ENCODE measurements around the gene IFITM10. TPM values are rescaled to one million over a fixed set of nuclear protein-coding genes. Genes with fewer than 3 reads are reported as not detected.

IFITM10 gene
- total RNA-seq, 3 donors from 2014 or later, result 0.46 to 2.8 (median 1.9) TPM

GRCh38 chr11:1745701-1746320, 4.6 kb downstream of the IFITM10 start:
- Histone ChIP-seq H3K4me1 (ENCODE audit: low read depth) (no peaks in the 10 kb centered on the region), H3K9me3 (no peaks in the 10 kb centered on the region), H3K36me3 (ENCODE audit: low read depth) (no peaks in the 10 kb centered on the region), H3K4me3 (no peak overlapping the region)
- ATAC-seq, result no peak
- intact Hi-C loops (cut with DNase I, micrococcal nuclease), result no loop called here
- no peak for DNase-seq
- TF ChIP-seq CTCF (IDR thresholded peaks at IDR 0.05), result no peak

GRCh38 chr11:1744891-1745700, 5.3 kb downstream of the IFITM10 start:
- DNase-seq (peak in 1 of 3 donors; percentile 51), ATAC-seq (no peak)
- no peak for TF ChIP-seq CTCF (IDR thresholded peaks at IDR 0.05)
- no peaks in the 10 kb centered on the region for H3K4me1 ChIP-seq (ENCODE audit: low read depth)
- H3K36me3 ChIP-seq (ENCODE audit: low read depth), result no peaks in the 10 kb centered on the region
- intact Hi-C loops (cut with DNase I, micrococcal nuclease), result no loop called here
- H3K4me3 ChIP-seq, result no peak overlapping the region
- no peaks in the 10 kb centered on the region for H3K9me3 ChIP-seq

DNA sequence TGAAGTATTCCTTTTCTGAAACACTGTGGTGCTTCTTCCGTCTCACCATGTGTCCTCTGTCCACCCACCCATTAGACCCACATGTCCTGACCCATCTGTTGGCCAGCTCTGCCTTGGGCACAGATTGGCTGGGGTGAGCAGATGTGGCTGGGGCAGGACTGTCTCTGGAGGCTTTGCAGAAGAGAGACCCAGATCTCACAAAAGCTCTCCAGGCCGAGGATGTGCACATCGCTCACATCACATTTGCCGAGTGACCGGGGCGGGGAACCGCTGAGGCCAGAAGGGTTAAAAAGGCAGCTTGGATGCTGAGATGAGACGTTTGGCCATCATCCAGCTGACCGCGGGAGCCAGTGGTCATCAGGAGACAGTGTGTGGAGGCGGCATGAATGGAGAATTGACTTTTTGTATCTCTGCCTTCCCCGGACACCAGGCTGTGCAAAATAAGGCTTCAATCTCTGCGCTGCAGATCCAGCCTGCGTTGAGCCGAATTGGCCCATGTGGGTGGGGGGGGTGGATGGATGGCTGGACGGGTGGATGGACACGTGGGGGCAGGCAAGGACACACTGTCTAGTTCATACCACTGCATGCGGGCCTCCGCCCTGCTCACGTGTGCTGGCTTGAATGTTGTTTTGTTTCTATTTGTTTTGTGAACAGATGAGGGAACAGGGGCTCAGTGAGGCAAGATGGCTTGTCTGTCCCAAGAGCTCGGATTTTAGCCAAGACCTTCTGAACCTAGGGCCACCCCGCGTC, 6.1 kb downstream of the IFITM10 start:
- intact Hi-C loops (cut with DNase I, micrococcal nuclease), result no loop called here
- DNase-seq, result no peak
- Histone ChIP-seq H3K4me3 (no peak overlapping the region), H3K4me1 (ENCODE audit: low read depth) (no peaks in the 10 kb centered on the region), H3K9me3 (no peaks in the 10 kb centered on the region), H3K36me3 (ENCODE audit: low read depth) (no peaks in the 10 kb centered on the region)
- no peak for ATAC-seq
- no peak for TF ChIP-seq CTCF (IDR thresholded peaks at IDR 0.05)

DNA sequence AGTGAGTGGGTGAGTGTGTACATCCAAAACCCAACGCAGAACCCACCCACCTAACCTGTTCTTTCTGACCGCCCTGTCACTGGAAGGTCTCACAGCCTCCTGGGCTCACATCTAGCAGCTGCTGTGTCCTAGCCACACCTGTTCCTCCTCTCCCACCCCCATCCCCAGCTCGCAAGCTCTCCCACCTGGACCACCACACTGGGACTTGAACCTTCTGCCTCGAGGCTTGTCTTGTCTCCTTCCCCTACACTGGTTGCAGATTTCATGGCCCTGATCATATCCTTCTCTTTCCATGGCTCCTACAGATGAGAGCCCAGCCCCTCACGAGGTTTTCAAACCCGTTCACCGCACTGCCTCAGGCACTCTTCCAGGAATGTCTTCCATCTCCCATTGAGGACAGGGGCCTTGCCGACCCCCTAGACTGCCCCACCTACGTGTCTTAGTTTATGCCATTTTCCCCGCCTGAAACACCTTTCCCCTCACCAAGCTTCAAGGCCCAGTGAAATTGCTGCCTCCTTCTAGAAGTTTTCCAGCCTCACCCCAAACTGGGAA, 6.7 kb downstream of the IFITM10 start:
- ATAC-seq (no peak), DNase-seq (no peak)
- H3K36me3 ChIP-seq (ENCODE audit: low read depth), result no peaks in the 10 kb centered on the region
- intact Hi-C loops (cut with DNase I, micrococcal nuclease), result no loop called here
- no peak for TF ChIP-seq CTCF (IDR thresholded peaks at IDR 0.05)
- no peaks in the 10 kb centered on the region for H3K4me1 ChIP-seq (ENCODE audit: low read depth)
- no peak overlapping the region for H3K4me3 ChIP-seq
- H3K9me3 ChIP-seq, result no peaks in the 10 kb centered on the region

GRCh38 chr11:1742869-1743584, 7.4 kb downstream of the IFITM10 start:
- Histone ChIP-seq H3K4me1 (ENCODE audit: low read depth) (no peaks in the 10 kb centered on the region), H3K36me3 (ENCODE audit: low read depth) (no peaks in the 10 kb centered on the region), H3K9me3 (no peaks in the 10 kb centered on the region), H3K4me3 (no peak overlapping the region)
- ATAC-seq (no peak), DNase-seq (no peak)
- TF ChIP-seq CTCF (IDR thresholded peaks at IDR 0.05), result no peak
- intact Hi-C loops (cut with DNase I, micrococcal nuclease), result no loop called here
